CD8-positive, alpha-beta memory T cell (primary cell): ENCODE data around the gene CELF6. TPM values are rescaled to one million over a fixed set of nuclear protein-coding genes. Genes with fewer than 3 reads are reported as not detected.

Source experiments
- CTCF ChIA-PET: fragments of 350-600 bp; sonication (Branson Sonifier 250); formaldehyde crosslinking; loops from one replicate; lab custom pipeline; 2021; ENCODE audit warnings: antibody characterized with exemption; lab: Charles Lee
- POLR2A ChIA-PET: fragments of 350-600 bp; sonication (Branson Sonifier 250); formaldehyde crosslinking; loops from one replicate; lab custom pipeline; 2021; ENCODE audit warnings: antibody characterized with exemption; lab: Charles Lee
- DNase-seq, 5 donors: peaks; one replicate each; pipeline versions ENCODE4 v3.0.0 to v3.0.0-alpha.2; 2020 to 2022; ENCODE audit warnings: mixed read lengths in 1 of 5
- H3K27ac ChIP-seq: one replicate; pipeline ENCODE4 v1.7.0; 2013; ENCODE audit warnings: low read depth, mild to moderate bottlenecking, low read length, moderate library complexity
- H3K27me3 ChIP-seq: 2 replicates; pipeline ENCODE4 v1.7.0; 2013; ENCODE audit warnings: low read length, mild to moderate bottlenecking; ENCODE audit not compliant: insufficient read depth, poor library complexity, severe bottlenecking
- H3K36me3 ChIP-seq: 2 replicates; pipeline ENCODE4 v1.7.0; 2013; ENCODE audit warnings: mild to moderate bottlenecking, low read length, moderate library complexity; ENCODE audit not compliant: insufficient read depth
- H3K4me1 ChIP-seq: 2 replicates; pipeline ENCODE4 v1.7.0; 2013; ENCODE audit warnings: mild to moderate bottlenecking, low read length, moderate library complexity; ENCODE audit not compliant: insufficient read depth
- H3K4me3 ChIP-seq: 2 replicates; pipeline ENCODE4 v1.7.0; 2013; ENCODE audit warnings: mild to moderate bottlenecking, low read length
- H3K9me3 ChIP-seq: 2 replicates; pipeline ENCODE4 v1.7.0; 2013; ENCODE audit warnings: mild to moderate bottlenecking, low read length
- H3K27ac Mint-ChIP-seq, 8 donors: one replicate each; pipeline ENCODE4 v1.8.0; 2020 to 2021; ENCODE audit warnings: mixed read lengths in 8 of 8, mild to moderate bottlenecking in 6 of 8, inconsistent platforms in 3 of 8, moderate library complexity in 3 of 8
- H3K27me3 Mint-ChIP-seq, 2 donors: one replicate each; pipeline ENCODE4 v1.8.0; 2020 to 2021; ENCODE audit warnings: mixed read lengths in 2 of 2, mild to moderate bottlenecking in 1 of 2, moderate library complexity in 1 of 2
- H3K36me3 Mint-ChIP-seq, 3 donors: one replicate each; pipeline ENCODE4 v1.8.0; 2020 to 2021; ENCODE audit warnings: mixed read lengths in 3 of 3, inconsistent platforms in 1 of 3, mild to moderate bottlenecking in 1 of 3
- H3K4me1 Mint-ChIP-seq, 3 donors: one replicate each; pipeline ENCODE4 v1.8.0; 2020 to 2021; ENCODE audit warnings: mixed read lengths in 3 of 3, inconsistent platforms in 1 of 3, mild to moderate bottlenecking in 1 of 3
- H3K4me3 Mint-ChIP-seq, 7 donors: one replicate each; pipeline ENCODE4 v1.8.0; 2020 to 2021; ENCODE audit warnings: mixed read lengths in 7 of 7, mild to moderate bottlenecking in 6 of 7, moderate library complexity in 4 of 7, inconsistent platforms in 2 of 7
- H3K9me3 Mint-ChIP-seq, 5 donors: one replicate each; pipeline ENCODE4 v1.8.0; 2020 to 2022; ENCODE audit warnings: mixed read lengths in 5 of 5, mild to moderate bottlenecking in 3 of 5, moderate library complexity in 2 of 5, inconsistent platforms in 1 of 5
- polyA plus RNA-seq: library from polyadenylated mRNA; unstranded; fragments of 300-500 nt; fragmentation: Illumina TruSeq; gene quantifications from one replicate; pipeline ENCODE4 v1.2.3, GENCODE V29; 2021
- total RNA-seq, 2 experiments: library from RNA; stranded (reverse); gene quantifications; one replicate each; pipeline ENCODE4 v1.2.3, GENCODE V29; 2021

The CELF6 gene
- total and polyA plus RNA-seq, 3 experiments from 2014 or later = 0.53 to 0.68 TPM; not detected in 1

GRCh38 chr15:72318408-72318942, 1.5 kb downstream of the CELF6 start:
- Mint-ChIP-seq H3K27ac (peak overlapping the region; percentile 18 to 93 (median 74)), H3K9me3 (peaks cover 0 to 1% (median 0%) of the 10 kb centered on the region in 5 donors), H3K27me3 (peaks cover 0 to 2% of the 10 kb centered on the region in 2 donors), H3K4me1 (peaks cover 16 to 23% (median 19%) of the 10 kb centered on the region in 3 donors), H3K4me3 (peak overlapping the region; percentile 38 to 84 (median 74)), H3K36me3 (peaks cover 0 to 3% (median 1%) of the 10 kb centered on the region in 3 donors)
- ChIA-PET POLR2A (interaction anchor here (0.5 kb wide), 1 partner anchor 1036 kb away, joined by 8 read pairs; no protein-coding TSS in a partner anchor), CTCF (no interaction called here)
- peaks cover 9% of the 10 kb centered on the region for H3K4me1 ChIP-seq
- no peaks in the 10 kb centered on the region for H3K36me3 ChIP-seq
- H3K27ac ChIP-seq = no peak overlapping the region
- H3K9me3 ChIP-seq = no peaks in the 10 kb centered on the region
- H3K27me3 ChIP-seq = no peaks in the 10 kb centered on the region
- no peak overlapping the region for H3K4me3 ChIP-seq
- DNase-seq = no peak

DNA sequence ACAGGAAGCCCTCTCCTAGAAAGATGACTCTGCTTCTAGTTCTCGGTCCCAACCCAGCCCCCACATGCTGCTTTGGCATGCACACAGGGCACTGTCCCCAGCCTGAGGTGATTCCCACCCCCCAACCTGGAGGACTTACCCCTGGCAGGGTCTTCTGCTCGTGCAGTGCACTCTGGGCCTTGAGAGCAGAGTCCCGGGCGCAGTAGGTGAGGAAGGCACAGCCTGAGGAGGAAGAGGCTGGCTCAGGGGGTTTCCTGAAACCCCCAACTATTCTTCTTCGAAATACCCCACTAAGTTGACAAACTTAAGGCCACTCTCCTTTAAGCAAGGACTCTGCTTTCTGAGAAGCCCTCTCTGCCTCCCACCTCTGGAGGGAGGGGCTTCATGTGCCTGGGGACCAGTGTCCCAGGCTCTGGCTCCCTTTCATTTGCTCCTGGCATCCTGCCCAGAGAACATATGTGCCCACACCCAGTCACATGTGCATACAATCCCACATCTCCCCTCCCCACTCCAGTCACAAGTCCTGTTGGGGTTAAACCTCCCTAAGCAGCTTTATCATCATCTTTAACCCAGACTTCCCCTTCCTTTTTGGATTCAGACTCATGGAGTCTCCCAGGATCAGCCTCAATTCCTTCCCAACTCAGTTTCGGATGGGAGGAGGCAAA, 4.1 kb downstream of the CELF6 start:
- Histone ChIP-seq H3K9me3 (no peaks in the 10 kb centered on the region), H3K4me3 (no peak overlapping the region), H3K27me3 (no peaks in the 10 kb centered on the region), H3K27ac (no peak overlapping the region), H3K36me3 (no peaks in the 10 kb centered on the region), H3K4me1 (peaks cover 8% of the 10 kb centered on the region)
- Mint-ChIP-seq H3K4me1 (peaks cover 15 to 20% (median 16%) of the 10 kb centered on the region in 3 donors), H3K9me3 (no peaks in the 10 kb centered on the region), H3K27me3 (peaks cover 0 to 3% of the 10 kb centered on the region in 2 donors), H3K27ac (peak overlapping the region in 1 of 8 donors; percentile 28), H3K4me3 (no peak overlapping the region), H3K36me3 (peaks cover 0 to 3% (median 0%) of the 10 kb centered on the region in 3 donors)
- ChIA-PET CTCF (no interaction called here), POLR2A (no interaction called here)
- no peak for DNase-seq

- Histone ChIP-seq H3K27ac (no peak overlapping the region), H3K36me3 (no peaks in the 10 kb centered on the region), H3K9me3 (no peaks in the 10 kb centered on the region), H3K4me3 (no peak overlapping the region), H3K4me1 (no peaks in the 10 kb centered on the region), H3K27me3 (no peaks in the 10 kb centered on the region)
- peaks cover 0 to 3% (median 0%) of the 10 kb centered on the region in 3 donors for H3K36me3 Mint-ChIP-seq
- ChIA-PET CTCF (interaction anchor here (0.9 to 1.7 kb wide), 6 partner anchors 11 to 214 kb away, joined by 3 to 4 read pairs (median 3); no protein-coding TSS in a partner anchor), POLR2A (interaction anchor here (0.7 kb wide), 1 partner anchor 13 kb away, joined by 3 read pairs; no protein-coding TSS in a partner anchor)
- H3K4me1 Mint-ChIP-seq = peaks cover 4 to 5% (median 4%) of the 10 kb centered on the region in 3 donors
- H3K4me3 Mint-ChIP-seq = no peak overlapping the region
- H3K27me3 Mint-ChIP-seq = peaks cover 0 to 3% of the 10 kb centered on the region in 2 donors
- H3K9me3 Mint-ChIP-seq = no peaks in the 10 kb centered on the region
- no peak for DNase-seq
- H3K27ac Mint-ChIP-seq = peak overlapping the region in 1 of 8 donors; percentile 28
Observed at GRCh38 chr15:72313881-72314280, 6.1 kb downstream of the CELF6 start.

DNA sequence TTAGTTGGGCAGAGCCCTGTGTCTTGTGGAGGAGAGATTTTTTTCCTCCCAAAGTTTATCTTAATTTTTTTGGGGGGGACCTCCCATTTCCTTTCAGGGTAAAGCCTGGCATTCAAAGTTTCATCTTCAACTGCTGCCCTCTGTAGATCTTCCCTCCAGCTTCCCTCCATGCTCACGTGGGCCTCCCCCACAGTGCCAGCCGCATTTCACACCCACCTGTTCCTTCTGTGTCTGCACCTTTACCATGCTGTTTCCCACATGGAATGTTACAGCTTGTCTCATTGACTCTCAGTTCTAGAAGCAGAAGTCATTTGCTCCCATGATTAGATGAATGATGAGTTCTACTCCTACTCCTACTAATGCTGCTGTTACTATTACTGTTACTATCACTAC, 6.5 kb downstream of the CELF6 start:
- Mint-ChIP-seq H3K27me3 (peaks cover 0 to 3% of the 10 kb centered on the region in 2 donors), H3K4me3 (no peak overlapping the region), H3K36me3 (peaks cover 0 to 3% (median 0%) of the 10 kb centered on the region in 3 donors), H3K9me3 (no peaks in the 10 kb centered on the region), H3K4me1 (peaks cover 0 to under 1% (median under 1%) of the 10 kb centered on the region in 3 donors), H3K27ac (no peak overlapping the region)
- no peak overlapping the region for H3K4me3 ChIP-seq
- ChIA-PET POLR2A (interaction anchor here (0.8 kb wide), 1 partner anchor 63 kb away, joined by 3 read pairs; no protein-coding TSS in a partner anchor), CTCF (interaction anchor here (0.9 to 1.9 kb wide), 8 partner anchors 11 to 357 kb away, joined by 3 to 15 read pairs (median 3); no protein-coding TSS in a partner anchor)
- H3K4me1 ChIP-seq = no peaks in the 10 kb centered on the region
- no peak for DNase-seq
- no peak overlapping the region for H3K27ac ChIP-seq
- no peaks in the 10 kb centered on the region for H3K27me3 ChIP-seq
- H3K9me3 ChIP-seq = no peaks in the 10 kb centered on the region
- H3K36me3 ChIP-seq = no peaks in the 10 kb centered on the region

DNA sequence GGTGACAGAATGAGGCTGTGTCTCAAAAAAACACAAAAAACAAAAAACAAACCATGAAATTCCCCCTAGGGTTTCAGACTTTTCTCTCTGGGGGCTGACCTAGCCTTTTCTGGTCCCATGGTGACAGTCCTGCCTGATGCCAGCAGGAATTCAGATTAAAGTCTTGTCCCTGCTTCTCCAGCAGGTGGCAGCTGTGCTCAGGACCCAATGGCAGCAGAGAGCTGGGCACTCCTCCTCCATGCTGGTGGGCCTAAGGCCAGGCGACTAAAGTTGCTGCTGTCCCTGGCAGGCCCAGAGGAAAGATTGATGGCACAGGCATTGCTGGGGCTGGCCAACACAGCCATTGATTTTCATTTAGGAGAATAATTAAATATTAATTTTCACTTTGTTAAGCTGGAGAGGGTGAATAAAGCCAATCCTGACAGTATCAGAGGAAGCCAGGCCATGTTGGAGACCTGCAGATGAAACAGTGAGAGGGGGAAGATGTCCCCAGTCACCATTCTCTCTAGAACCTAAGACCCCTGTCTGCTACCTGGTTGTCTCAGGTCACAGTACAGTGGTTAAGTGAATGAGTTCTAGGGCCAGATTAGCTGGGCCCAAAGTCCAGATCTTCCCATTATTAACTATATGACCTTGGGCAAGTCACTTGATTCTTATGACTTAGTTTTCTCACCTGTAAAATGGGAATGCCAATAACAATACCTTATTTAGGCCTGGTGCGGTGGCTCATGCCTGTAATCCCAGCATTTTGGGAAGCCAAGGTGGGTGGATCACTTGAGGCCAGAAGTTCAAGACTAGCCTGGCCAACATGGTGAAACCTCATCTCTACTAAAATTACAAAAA, 7.1 kb downstream of the CELF6 start:
- H3K9me3 Mint-ChIP-seq = no peaks in the 10 kb centered on the region
- peaks cover 0 to 3% (median 0%) of the 10 kb centered on the region in 3 donors for H3K36me3 Mint-ChIP-seq
- Histone ChIP-seq H3K36me3 (no peaks in the 10 kb centered on the region), H3K27me3 (no peaks in the 10 kb centered on the region), H3K9me3 (no peaks in the 10 kb centered on the region), H3K4me1 (no peaks in the 10 kb centered on the region), H3K4me3 (no peak overlapping the region), H3K27ac (no peak overlapping the region)
- POLR2A ChIA-PET = interaction anchor here (0.8 kb wide), 1 partner anchor 64 kb away, joined by 3 read pairs; no protein-coding TSS in a partner anchor
- H3K4me1 Mint-ChIP-seq = no peaks in the 10 kb centered on the region
- H3K27ac Mint-ChIP-seq = peak overlapping the region in 1 of 8 donors; percentile 36
- DNase-seq = peak; percentile 33 to 73 (median 45)
- peaks cover 0 to 3% of the 10 kb centered on the region in 2 donors for H3K27me3 Mint-ChIP-seq
- no peak overlapping the region for H3K4me3 Mint-ChIP-seq
- CTCF ChIA-PET = interaction anchor here (0.7 to 1.9 kb wide), 14 partner anchors 10 to 358 kb away, joined by 3 to 15 read pairs (median 3); partner anchors contain the start of gene HEXA

- Mint-ChIP-seq H3K27ac (peak overlapping the region in 7 of 8 donors; percentile 11 to 89 (median 72)), H3K27me3 (peaks cover 0 to 3% of the 10 kb centered on the region in 2 donors), H3K36me3 (peaks cover 0 to 1% (median 0%) of the 10 kb centered on the region in 3 donors), H3K9me3 (no peaks in the 10 kb centered on the region), H3K4me1 (peaks cover 9 to 11% (median 10%) of the 10 kb centered on the region in 3 donors), H3K4me3 (peak overlapping the region in 1 of 7 donors; percentile 75)
- Histone ChIP-seq H3K4me1 (peaks cover 4% of the 10 kb centered on the region), H3K27me3 (no peaks in the 10 kb centered on the region), H3K36me3 (no peaks in the 10 kb centered on the region), H3K4me3 (no peak overlapping the region), H3K9me3 (no peaks in the 10 kb centered on the region), H3K27ac (no peak overlapping the region)
- CTCF ChIA-PET = no interaction called here
- no peak for DNase-seq
- POLR2A ChIA-PET = no interaction called here
Observed at GRCh38 chr15:72307026-72307425, 12.9 kb downstream of the CELF6 start.

- peaks cover 0 to 3% of the 10 kb centered on the region in 2 donors for H3K27me3 Mint-ChIP-seq
- Histone ChIP-seq H3K4me3 (no peak overlapping the region), H3K36me3 (no peaks in the 10 kb centered on the region), H3K27me3 (no peaks in the 10 kb centered on the region), H3K27ac (no peak overlapping the region), H3K9me3 (no peaks in the 10 kb centered on the region), H3K4me1 (peaks cover 4% of the 10 kb centered on the region)
- CTCF ChIA-PET = interaction anchor here (0.8 kb wide), 1 partner anchor 111 kb away, joined by 3 read pairs; no protein-coding TSS in a partner anchor
- H3K27ac Mint-ChIP-seq = peak overlapping the region; percentile 51 to 90 (median 85)
- peaks cover 9 to 11% (median 10%) of the 10 kb centered on the region in 3 donors for H3K4me1 Mint-ChIP-seq
- POLR2A ChIA-PET = no interaction called here
- H3K36me3 Mint-ChIP-seq = peaks cover 0 to 1% (median 0%) of the 10 kb centered on the region in 3 donors
- no peaks in the 10 kb centered on the region for H3K9me3 Mint-ChIP-seq
- H3K4me3 Mint-ChIP-seq = peak overlapping the region in 2 of 7 donors; percentile 19 to 63
- DNase-seq = peak; percentile 20 to 80 (median 50)
Observed at GRCh38 chr15:72306211-72306785, 13.7 kb downstream of the CELF6 start.
